GM12872 (cell line): ENCODE results near the gene CEP63.

ENCODE experiments used
- TF ChIP-seq, protein P1 (sequence below): IDR thresholded peaks from 3 replicates; pipeline ENCODE4 v1.5.1; 2011; ENCODE audit warnings: low read depth, mild to moderate bottlenecking, low read length, moderate library complexity; ENCODE audit not compliant: insufficient read depth

Gene CEP63

DNA sequence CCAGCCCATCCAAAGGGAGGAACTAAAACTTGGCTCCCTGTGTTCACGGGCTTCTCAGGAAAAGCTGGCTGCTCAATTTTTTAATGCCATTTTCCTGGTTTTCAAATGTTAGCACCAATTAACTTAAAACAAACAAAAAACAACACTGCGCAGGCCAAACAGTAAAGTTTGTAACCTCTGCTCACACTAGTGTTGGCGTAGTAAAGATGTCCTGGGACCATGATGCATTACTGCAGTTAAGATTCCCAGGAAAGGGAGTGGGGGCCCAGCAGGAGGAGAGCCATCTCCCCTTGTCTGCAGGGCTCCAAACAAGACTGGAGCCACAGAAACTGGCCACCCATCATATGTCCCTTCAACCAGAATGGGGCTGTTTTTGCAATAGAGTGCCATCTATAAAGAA is 91.0 kb downstream of the CEP63 start:
- TF ChIP-seq, protein P1, sequence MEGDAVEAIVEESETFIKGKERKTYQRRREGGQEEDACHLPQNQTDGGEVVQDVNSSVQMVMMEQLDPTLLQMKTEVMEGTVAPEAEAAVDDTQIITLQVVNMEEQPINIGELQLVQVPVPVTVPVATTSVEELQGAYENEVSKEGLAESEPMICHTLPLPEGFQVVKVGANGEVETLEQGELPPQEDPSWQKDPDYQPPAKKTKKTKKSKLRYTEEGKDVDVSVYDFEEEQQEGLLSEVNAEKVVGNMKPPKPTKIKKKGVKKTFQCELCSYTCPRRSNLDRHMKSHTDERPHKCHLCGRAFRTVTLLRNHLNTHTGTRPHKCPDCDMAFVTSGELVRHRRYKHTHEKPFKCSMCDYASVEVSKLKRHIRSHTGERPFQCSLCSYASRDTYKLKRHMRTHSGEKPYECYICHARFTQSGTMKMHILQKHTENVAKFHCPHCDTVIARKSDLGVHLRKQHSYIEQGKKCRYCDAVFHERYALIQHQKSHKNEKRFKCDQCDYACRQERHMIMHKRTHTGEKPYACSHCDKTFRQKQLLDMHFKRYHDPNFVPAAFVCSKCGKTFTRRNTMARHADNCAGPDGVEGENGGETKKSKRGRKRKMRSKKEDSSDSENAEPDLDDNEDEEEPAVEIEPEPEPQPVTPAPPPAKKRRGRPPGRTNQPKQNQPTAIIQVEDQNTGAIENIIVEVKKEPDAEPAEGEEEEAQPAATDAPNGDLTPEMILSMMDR: no peak

DNA sequence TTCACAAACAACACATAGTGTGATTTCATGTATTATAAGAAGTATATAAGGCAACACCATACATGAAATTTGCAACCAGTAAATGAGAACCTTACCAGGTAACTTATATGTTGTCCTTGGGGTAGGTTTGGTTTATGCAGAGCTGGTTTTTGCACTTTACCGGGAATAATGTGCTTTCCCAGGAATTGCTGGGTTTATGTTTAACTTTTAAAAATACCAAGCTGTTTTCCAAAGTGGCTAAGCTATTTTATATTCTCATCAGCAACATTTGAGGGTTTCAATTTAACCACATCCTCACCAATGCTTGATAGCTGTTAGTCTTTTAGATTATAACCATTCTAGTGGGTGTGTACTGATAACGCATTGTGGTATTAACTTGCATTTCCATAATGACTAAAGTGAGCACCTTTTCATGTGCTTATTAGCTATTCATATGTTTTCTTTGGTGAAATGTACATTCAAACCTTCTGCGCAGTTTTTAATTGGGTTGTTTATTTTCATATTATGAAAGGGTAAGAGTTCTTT is 93.3 kb downstream of the CEP63 start:
- TF ChIP-seq, protein P1: no peak

DNA sequence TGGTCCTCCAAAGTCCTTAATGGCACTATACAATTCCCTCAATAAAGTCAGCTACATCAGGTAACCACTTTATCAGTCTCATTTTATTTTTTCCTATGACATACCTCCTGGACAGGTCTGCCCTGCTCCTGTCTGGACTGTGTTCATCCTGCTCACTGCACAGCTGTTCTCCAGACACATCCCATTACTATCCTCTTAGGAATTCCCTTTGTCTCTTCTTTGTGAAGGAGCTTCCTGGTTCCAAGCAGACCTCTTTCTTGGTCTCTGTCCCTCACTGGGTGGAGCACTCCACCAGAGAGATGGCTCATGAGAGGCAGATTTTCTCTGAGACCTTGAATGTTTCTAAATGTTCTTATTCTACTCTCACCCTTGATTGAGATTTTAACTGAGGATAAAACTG is 104.9 kb downstream of the CEP63 start:
- TF ChIP-seq, protein P1: no peak

DNA sequence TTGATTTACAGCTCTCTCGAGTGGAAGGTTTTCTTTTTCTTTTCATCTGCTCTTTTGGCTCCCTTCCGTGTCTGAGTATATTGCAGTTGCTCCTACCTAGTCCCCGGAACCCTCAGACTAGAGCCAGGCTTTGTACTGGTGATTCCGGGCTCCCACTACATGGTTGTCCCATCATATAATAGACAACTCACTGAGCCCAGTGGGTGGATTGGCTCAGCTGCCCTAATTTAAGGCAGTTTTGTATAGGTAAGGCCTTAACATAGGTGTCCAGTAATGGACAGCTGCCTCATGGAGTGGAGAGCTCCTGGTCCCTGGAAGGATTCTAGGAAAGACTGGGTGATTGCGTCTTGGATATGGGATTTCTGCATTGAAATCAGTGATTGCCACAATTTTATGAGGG is 106.9 kb downstream of the CEP63 start:
- TF ChIP-seq, protein P1: no peak

DNA sequence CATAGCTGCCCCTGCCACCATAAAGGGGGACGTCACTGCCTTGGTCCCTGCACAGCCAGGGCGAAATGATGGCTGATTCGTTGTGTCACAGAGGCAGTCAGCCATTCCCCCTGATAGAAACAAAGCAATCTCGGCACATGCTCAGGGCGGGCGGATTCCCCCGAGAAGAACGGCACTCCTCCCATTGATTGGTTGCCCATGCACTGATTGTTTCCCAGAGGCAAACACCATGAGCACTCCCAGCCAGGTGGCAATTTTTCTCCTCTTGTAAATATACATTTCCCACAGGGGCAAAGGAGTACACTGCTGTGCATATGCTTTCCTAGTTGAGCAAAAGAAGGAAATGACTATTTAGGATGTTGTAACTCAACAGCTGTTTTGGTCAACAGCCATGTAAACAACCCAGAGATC is 108.5 kb downstream of the CEP63 start:
- TF ChIP-seq, protein P1: no peak

DNA sequence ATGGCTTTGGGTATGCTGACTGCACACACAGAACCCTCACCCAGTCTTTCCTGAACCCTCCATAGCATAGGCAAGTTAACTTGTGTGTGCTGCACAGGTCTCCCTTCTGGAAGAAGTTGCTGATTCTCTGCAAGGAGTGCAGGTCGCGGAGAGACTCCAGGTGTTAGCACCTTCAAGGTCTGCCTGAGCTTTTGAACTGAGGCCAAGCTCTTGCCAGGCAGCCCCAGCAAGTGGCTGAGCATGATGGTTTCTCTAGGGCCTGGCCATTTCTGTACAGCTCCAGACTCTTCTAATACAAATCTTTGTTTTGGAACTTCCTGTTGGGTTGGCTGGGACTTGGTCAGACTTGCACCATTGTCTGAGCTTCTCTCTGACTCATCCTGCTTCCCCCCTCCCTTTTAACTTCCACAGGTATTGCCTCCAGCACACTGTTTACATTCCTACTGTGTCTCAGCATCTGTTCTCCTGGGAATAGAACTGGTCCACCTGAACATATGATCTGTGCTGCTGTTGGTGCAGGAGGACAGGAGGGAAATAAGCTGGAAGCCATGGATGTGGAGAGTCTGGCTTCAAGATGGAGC is 111.6 kb downstream of the CEP63 start:
- TF ChIP-seq, protein P1: no peak

DNA sequence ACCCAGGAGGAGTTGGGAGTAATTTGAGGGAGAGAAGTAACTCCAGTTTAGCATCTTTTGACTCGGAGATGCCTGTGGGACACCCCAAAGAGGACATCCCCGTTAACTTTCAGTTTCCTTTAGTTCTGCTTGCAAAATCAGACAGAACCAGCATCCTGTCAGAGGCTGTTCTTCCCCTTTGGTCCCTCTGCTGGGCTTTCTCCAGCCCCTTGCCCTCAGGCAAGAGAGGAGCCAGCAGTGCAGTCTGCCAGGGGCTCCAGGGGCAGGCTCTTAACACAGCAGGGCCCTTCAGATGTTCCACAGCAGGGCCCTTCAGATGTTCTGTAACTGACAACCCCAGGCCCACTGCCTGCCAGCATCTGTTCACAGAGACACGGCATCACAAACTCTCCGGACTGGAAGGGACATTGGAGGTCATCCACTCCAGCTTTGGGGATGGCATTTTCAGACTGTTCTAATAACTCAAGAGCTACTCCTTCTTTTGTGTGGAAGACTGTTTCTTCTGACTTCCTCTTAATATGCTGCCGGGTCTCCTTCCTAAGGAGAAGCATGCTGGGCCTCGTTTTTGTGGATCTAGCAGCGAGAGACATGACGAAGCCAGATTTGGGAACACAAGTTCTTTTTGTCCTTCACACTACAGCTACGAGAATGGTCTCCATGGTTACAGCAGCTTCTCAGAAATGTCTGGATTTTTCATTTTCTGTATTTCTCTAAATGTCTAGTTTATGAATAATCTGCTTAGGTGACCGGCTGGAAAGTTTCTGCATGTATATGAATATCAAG is 113.1 kb downstream of the CEP63 start:
- TF ChIP-seq, protein P1: no peak
